NOMO-1 (cell line): ENCODE results near the gene KCTD3.
A peak's percentile ranks its signal among the peaks of the same experiment; 100 is the strongest.

Experiments used
- DNase-seq, 2 experiments: peaks; one replicate each; lab custom pipeline; 2025; ENCODE audit not compliant: unreplicated experiment in 2 of 2; lab: John Stamatoyannopoulos, UW

The KCTD3 gene

GRCh38 chr1:215555531-215555930 is 11.6 kb upstream of the KCTD3 start:
- DNase-seq, result no peak

- DNase-seq, result no peak
Measured at GRCh38 chr1:215556996-215557395, 10.1 kb upstream of the KCTD3 start.

GRCh38 chr1:215557504-215557903 is 9.6 kb upstream of the KCTD3 start:
- no peak for DNase-seq

- DNase-seq, result no peak
Measured at GRCh38 chr1:215557992-215558626, 9.0 kb upstream of the KCTD3 start.

- DNase-seq, result peak; percentile 25 to 38
Measured at GRCh38 chr1:215567491-215568298, 591 bp downstream of the KCTD3 start.

GRCh38 chr1:215568299-215568692 is 1.2 kb downstream of the KCTD3 start:
- peak in 1 of 2 experiments; percentile 38 for DNase-seq

- no peak for DNase-seq
Measured at GRCh38 chr1:215569986-215570824, 3.1 kb downstream of the KCTD3 start.

- DNase-seq, result no peak
Measured at GRCh38 chr1:215581896-215582295, 14.8 kb downstream of the KCTD3 start.

- DNase-seq, result no peak
Measured at GRCh38 chr1:215583185-215583749, 16.2 kb downstream of the KCTD3 start.

GRCh38 chr1:215584389-215584788 is 17.3 kb downstream of the KCTD3 start:
- DNase-seq, result no peak

- no peak for DNase-seq
Measured at GRCh38 chr1:215589650-215590435, 22.7 kb downstream of the KCTD3 start.

- DNase-seq, result no peak
Measured at GRCh38 chr1:215590779-215591491, 23.8 kb downstream of the KCTD3 start.

GRCh38 chr1:215594640-215595039 is 27.5 kb downstream of the KCTD3 start:
- DNase-seq, result no peak

GRCh38 chr1:215595231-215595630 is 28.1 kb downstream of the KCTD3 start:
- no peak for DNase-seq

GRCh38 chr1:215597961-215598360 is 30.9 kb downstream of the KCTD3 start:
- no peak for DNase-seq

- no peak for DNase-seq
Measured at GRCh38 chr1:215599418-215600074, 32.4 kb downstream of the KCTD3 start.

GRCh38 chr1:215600258-215600792 is 33.2 kb downstream of the KCTD3 start:
- no peak for DNase-seq

GRCh38 chr1:215600867-215601266 is 33.8 kb downstream of the KCTD3 start:
- DNase-seq, result no peak

GRCh38 chr1:215601276-215601675 is 34.2 kb downstream of the KCTD3 start:
- DNase-seq, result no peak
